NCI-H2196 treated with DMSO at 0.1 percent for 48 hours (cell line): ENCODE results near the gene FNBP1.
"Not testable (repeated sequence)": the region's sequence is repeated elsewhere in the genome, so short reads cannot be mapped to it uniquely, and the experiment has no call there.

Source experiments
- DNase-seq: peaks from one replicate; lab custom pipeline; 2025; ENCODE audit not compliant: unreplicated experiment; lab: John Stamatoyannopoulos, UW

The FNBP1 gene

GRCh38 chr9:129995409-129996160 is 47.4 kb downstream of the FNBP1 start:
- no peak for DNase-seq

DNA sequence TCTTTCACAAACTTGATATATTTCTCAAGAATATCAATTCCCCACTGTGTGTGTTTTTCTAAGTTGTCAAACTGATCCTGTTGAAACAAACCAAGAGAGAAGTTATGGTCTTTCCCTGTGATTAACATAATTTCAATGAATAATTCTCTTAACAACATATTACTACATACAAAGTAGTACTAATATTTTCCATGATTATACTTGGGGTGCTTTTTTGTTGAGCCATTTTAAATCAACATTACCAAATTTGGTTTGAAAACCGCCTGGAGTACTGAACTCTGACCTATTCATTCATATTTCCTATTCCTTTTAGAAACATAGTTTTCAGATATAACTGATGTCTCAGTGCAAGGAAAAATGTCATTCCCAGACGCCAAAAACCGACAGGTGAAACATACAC is 48.1 kb downstream of the FNBP1 start:
- no peak for DNase-seq

DNA sequence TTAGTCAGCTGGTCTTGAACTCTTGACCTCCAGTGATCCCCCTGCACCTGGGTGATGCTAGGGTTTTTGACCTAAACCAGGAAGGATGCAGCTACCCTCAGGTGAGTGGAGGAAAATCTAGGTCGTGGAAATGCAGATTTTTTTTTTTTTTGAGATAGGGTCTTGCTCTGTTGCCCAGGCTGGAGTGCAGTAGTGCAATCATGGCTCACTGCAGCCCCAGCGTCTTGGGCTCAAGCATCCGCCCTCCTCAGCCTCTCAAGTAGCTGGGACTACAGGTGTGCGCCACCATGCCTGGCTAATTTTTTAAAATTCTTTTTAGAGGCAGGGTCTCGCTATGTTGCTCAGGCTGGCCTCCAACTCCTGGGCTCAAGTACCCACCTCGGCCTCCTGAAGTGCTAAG is 51.9 kb downstream of the FNBP1 start:
- DNase-seq = not testable (repeated sequence)

- DNase-seq = no peak
Observed at GRCh38 chr9:129990269-129991010, 52.5 kb downstream of the FNBP1 start.

DNA sequence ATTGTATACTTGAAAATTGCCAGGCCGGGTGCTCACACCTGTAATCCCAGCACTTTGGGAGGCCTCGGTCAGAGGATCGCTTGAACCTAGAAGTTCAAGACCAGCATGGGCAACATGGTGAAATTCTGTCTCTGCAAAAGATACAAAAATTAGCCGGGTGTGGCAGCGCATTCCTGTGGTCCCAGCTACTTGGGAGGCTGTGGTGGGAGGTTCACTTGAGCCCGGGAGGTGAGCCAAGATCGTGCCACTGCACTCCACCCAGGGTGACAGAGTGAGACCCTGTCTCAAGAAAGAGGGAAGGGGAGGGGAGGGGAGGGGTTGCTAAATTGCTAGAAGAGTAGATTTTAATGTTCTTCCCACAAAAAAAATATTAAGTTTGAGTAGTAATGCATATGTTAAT is 53.2 kb downstream of the FNBP1 start:
- DNase-seq = no peak

- no peak for DNase-seq
Observed at GRCh38 chr9:129989362-129989708, 53.7 kb downstream of the FNBP1 start.

- no peak for DNase-seq
Observed at GRCh38 chr9:129988607-129989361, 54.2 kb downstream of the FNBP1 start.

DNA sequence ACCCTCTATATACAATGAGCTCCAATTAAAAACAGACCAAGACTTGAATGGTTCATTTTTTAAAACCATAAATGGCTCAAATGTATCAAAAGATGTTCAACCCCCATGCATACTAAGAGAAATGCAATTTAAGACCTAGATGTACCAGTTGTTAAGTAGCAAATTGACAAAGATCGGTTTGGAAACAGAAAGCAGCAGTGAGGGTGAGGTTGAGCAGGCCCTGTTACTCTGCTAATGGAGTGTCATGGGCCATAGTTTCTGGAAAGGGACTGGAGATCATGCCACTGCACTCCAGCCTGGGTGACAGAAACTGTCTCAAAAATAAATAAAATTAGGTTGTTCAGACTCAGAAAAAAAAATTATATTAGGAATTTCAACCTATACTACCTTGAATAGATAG is 55.0 kb downstream of the FNBP1 start:
- DNase-seq = no peak

GRCh38 chr9:129987047-129987446 is 55.9 kb downstream of the FNBP1 start:
- no peak for DNase-seq

DNA sequence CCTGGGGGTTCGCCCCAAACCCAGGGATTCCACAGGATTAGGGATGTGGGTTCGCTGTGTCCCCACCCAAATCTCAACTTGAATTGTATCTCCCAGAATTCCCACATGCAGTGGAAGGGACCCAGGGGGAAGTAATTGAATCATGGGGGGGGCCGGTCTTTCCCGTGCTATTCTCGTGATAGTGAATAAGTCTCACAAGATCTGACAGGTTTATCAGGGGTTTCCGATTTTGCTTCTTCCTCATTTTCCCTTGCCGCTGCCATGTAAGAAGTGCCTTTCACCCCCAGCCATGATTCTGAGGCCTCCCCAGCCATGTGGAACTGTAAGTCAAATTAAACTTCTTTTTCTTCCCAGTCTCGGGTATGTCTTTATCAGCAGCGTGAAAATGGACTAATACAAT is 58.4 kb downstream of the FNBP1 start:
- DNase-seq = not testable (repeated sequence)

GRCh38 chr9:129983891-129984290 is 59.1 kb downstream of the FNBP1 start:
- no peak for DNase-seq

- no peak for DNase-seq
Observed at GRCh38 chr9:129981180-129981907, 61.6 kb downstream of the FNBP1 start.

- DNase-seq = not testable (repeated sequence)
Observed at GRCh38 chr9:129980224-129980623, 62.8 kb downstream of the FNBP1 start.

DNA sequence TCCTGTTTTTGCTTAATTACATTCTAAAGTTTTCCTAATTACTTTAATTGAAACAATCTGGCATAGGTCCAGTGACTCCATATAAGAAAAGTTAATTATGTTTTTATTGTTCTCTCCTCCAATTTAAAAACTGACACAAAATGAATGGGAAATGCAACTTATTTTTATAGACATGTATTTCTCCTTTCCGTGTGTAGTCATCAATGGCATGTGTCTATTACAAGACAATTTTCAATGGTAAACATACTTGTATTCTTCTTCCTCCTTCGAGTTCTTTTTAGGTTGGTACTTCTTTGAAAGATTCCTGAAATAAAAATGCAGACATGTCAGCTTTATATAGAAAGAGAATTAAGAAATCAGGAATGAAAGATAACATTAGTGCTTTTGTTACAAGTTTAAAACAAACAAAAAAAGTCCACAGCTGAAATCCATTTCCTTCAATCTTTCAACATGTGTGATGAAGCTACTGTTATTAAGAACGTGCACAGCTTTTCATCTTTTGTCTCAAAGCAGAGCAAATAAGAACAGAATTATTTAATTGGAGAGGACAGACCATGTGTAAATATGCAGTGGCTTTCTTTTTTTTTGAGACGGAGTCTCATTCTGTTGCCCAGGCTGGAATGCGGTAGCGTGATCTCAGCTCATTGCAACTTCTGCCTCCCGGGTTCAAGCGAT is 63.8 kb downstream of the FNBP1 start:
- DNase-seq = no peak

DNA sequence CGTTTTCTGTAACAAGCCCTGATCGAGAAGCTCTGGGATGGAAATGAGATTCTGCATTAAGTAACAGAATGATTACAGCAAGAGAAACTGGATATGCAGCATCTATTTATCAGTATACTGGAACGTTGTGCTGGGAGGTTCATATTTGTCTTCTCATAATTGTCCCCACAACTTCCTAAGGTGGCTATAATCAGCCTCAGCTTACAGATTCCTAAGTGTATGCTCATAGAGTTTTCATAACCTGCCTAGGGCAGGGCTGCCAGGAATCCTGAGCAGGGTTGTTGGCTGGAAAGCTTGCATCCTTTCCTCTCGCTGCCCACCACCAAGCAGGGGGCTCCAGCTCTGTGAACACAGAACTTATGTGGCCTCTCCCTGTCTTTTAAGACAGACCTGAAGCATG is 70.2 kb downstream of the FNBP1 start:
- DNase-seq = no peak

- DNase-seq = no peak
Observed at GRCh38 chr9:129968690-129969485, 74.1 kb downstream of the FNBP1 start.

DNA sequence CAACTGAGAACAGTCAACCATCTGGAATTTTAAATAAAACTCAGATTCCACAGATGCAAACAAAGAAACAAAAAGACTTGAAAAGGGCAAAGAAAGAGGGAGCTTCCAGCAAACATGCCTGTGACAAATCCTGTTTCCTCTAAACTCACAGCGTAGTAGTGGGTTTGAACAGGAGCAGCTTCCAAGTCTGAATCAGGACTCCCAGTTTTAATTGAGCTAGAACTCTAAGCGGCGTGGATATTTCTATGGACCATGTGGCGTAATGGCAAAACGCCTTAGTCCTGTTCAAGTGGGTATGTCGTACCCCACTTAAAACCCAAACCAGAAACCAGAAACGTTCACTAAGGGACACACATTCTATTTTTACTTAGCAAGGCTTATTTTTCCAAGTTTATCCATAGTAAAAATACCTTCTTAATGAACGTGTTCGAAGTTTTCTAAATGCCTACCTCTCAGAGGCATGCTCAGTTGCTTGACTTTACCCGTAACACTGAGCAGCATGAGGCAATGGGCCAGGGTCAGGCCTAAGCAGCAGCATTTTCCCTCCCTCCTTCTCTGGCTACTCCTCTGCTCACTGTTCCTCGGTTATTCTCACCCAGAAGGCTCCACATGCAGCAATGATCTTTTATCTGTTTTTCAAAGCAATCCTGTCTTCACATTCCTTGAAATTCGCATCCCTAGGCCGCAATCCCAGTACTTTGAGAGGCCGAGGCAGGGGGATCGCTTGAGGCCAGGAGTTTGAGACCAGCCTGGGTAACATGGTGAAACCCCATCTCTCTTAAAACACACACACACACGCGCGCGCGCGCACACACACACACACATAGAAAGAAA is 77.9 kb downstream of the FNBP1 start:
- DNase-seq = no peak

DNA sequence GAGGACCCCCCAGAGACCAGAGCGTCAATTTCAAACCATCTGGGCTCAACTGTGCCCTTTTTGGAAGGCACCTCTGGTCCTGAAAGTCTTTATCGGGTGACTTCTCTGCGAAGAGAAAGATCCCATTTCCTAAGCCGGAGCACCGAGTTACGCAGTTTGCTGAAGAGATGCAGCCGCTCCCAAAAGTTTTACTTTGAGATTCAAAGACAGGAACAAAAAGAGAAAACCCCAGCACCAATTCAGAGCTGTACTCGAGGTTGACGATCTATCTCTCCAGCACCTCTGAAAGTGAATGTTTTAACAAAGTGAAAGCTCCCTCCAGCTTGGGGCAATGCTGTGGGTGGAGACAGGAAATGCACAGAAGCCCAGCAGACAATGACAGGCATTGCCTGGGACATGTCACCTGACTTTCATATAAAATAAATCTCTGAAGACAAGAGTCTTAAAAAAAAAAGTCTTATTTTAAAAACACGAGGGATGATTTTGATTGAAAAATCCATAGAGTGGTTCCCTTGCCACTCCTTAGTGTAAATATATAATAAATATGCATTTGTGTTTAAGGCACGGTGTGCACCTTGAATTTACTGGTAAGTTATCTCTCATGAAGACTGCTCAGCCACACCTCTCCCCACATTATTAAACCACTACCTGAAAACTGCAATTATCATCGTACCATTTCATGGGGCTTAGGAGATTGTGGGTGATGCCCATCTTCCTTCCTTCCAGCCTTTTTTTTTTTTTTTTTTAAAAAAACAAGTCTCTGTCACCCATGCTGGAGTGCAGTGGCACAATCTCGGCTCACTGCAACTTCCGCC is 79.9 kb downstream of the FNBP1 start:
- no peak for DNase-seq
